HEK293 (cell line): Measurements from ENCODE around the gene ENDOV.
"Not testable (repeated sequence)": the region's sequence is repeated elsewhere in the genome, so short reads cannot be mapped to it uniquely, and the experiment has no call there.

Experiments used
- CTCF ChIA-PET: fragments of 350-600 bp; formaldehyde crosslinking; extraction: SDS; loops from one replicate; lab custom pipeline; 2021; ENCODE audit warnings: antibody characterized with exemption; lab: Yijun Ruan, JAX
- POLR2A ChIA-PET: fragments of 300-600 bp; formaldehyde crosslinking; extraction: SDS; loops from one replicate; lab custom pipeline; 2020; ENCODE audit warnings: antibody characterized with exemption, inconsistent platforms; lab: Yijun Ruan, JAX
- H3K27ac ChIP-seq: fragments of 200-500 bp; sonication (Bioruptor generic); 2 replicates; pipeline ENCODE4 v1.5.1; 2014; ENCODE audit warnings: low read depth, low read length, control low read depth, inconsistent platforms; ENCODE audit errors: extremely low read depth
- H3K36me3 ChIP-seq, 2 experiments: fragments of 200-500 bp in 1 of 2; sonication (Bioruptor generic) in 1 of 2; 1 replicate in 1 of 2; 2 replicates in 1 of 2; pipeline ENCODE4 v1.5.1; 2014 to 2017; ENCODE audit warnings: inconsistent platforms in 2 of 2, low read length in 2 of 2; ENCODE audit not compliant: control insufficient read depth in 2 of 2, insufficient read depth in 1 of 2
- H3K4me1 ChIP-seq: fragments of 200-500 bp; sonication (Bioruptor generic); 2 replicates; pipeline ENCODE4 v1.5.1; 2014; ENCODE audit warnings: mild to moderate bottlenecking, low read length, inconsistent platforms; ENCODE audit not compliant: control insufficient read depth, insufficient read depth
- H3K4me3 ChIP-seq: 2 replicates; pipeline ENCODE4 v1.5.1; 2011; ENCODE audit warnings: low read depth, mild to moderate bottlenecking, control low read depth, low read length, moderate library complexity
- H3K9me3 ChIP-seq: fragments of 200-500 bp; sonication (Bioruptor generic); 2 replicates; pipeline ENCODE4 v1.5.1; 2014; ENCODE audit warnings: low read depth, low read length, inconsistent platforms; ENCODE audit not compliant: control insufficient read depth, insufficient read depth
- CTCF ChIP-seq: fragments of 450-650 bp; formaldehyde crosslinking; IDR thresholded peaks from 2 replicates; pipeline ENCODE4 v1.5.1; 2016; ENCODE audit warnings: missing biosample characterization, missing genetic modification characterization
- KLF7 ChIP-seq: fragments of 450-650 bp; formaldehyde crosslinking; IDR thresholded peaks from 2 replicates; pipeline ENCODE4 v1.5.1; 2016; ENCODE audit warnings: missing biosample characterization, missing genetic modification characterization, borderline replicate concordance
- PRDM6 ChIP-seq: fragments of 450-650 bp; formaldehyde crosslinking; IDR thresholded peaks from 2 replicates; pipeline ENCODE4 v1.5.1; 2017; ENCODE audit warnings: missing biosample characterization, missing genetic modification characterization
- TSHZ1 ChIP-seq: fragments of 450-650 bp; formaldehyde crosslinking; IDR thresholded peaks from 2 replicates; pipeline ENCODE4 v1.5.1; 2016; ENCODE audit warnings: missing biosample characterization, missing genetic modification characterization, borderline replicate concordance
- ZFP41 ChIP-seq: fragments of 450-650 bp; formaldehyde crosslinking; IDR thresholded peaks from 2 replicates; pipeline ENCODE4 v1.5.1; 2016; ENCODE audit warnings: missing biosample characterization, missing genetic modification characterization, borderline replicate concordance
- ZFP69B ChIP-seq: fragments of 450-650 bp; formaldehyde crosslinking; IDR thresholded peaks from 2 replicates; pipeline ENCODE4 v1.5.1; 2016; ENCODE audit warnings: missing biosample characterization, missing genetic modification characterization
- ZNF148 ChIP-seq: fragments of 450-650 bp; formaldehyde crosslinking; IDR thresholded peaks from 2 replicates; pipeline ENCODE4 v1.5.0; 2017; ENCODE audit warnings: missing biosample characterization, missing genetic modification characterization, borderline replicate concordance
- ZNF19 ChIP-seq: fragments of 450-650 bp; formaldehyde crosslinking; IDR thresholded peaks from 2 replicates; pipeline ENCODE4; 2016; ENCODE audit warnings: missing biosample characterization, missing genetic modification characterization, low read depth
- ZNF211 ChIP-seq: fragments of 450-650 bp; formaldehyde crosslinking; IDR thresholded peaks from 2 replicates; pipeline ENCODE4 v1.5.1; 2016; ENCODE audit warnings: low read depth, missing biosample characterization, missing genetic modification characterization
- ZNF335 ChIP-seq: fragments of 450-650 bp; formaldehyde crosslinking; conservative IDR thresholded peaks from 2 replicates; pipeline ENCODE4 v1.5.1; 2016; ENCODE audit warnings: missing biosample characterization, missing genetic modification characterization
- ZNF48 ChIP-seq: fragments of 450-650 bp; formaldehyde crosslinking; IDR thresholded peaks from 2 replicates; pipeline ENCODE4 v1.5.1; 2016; ENCODE audit warnings: missing biosample characterization, missing genetic modification characterization
- ZNF544 ChIP-seq: fragments of 450-650 bp; formaldehyde crosslinking; IDR thresholded peaks from 2 replicates; pipeline ENCODE4 v1.5.0; 2017; ENCODE audit warnings: missing biosample characterization, missing genetic modification characterization
- ZNF623 ChIP-seq: fragments of 450-650 bp; formaldehyde crosslinking; IDR thresholded peaks from 2 replicates; pipeline ENCODE4 v1.5.1; 2016; ENCODE audit warnings: missing biosample characterization, missing genetic modification characterization
- ZNF639 ChIP-seq: fragments of 450-650 bp; formaldehyde crosslinking; IDR thresholded peaks from 2 replicates; pipeline ENCODE4 v1.5.1; 2016; ENCODE audit warnings: missing biosample characterization, missing genetic modification characterization
- ZNF692 ChIP-seq: fragments of 450-650 bp; formaldehyde crosslinking; IDR thresholded peaks from 2 replicates; pipeline ENCODE4 v1.5.1; 2016; ENCODE audit warnings: missing biosample characterization, missing genetic modification characterization
- ZNF792 ChIP-seq: fragments of 450-650 bp; formaldehyde crosslinking; IDR thresholded peaks from 2 replicates; pipeline ENCODE4 v1.5.1; 2016; ENCODE audit warnings: missing biosample characterization, missing genetic modification characterization
- ZXDB ChIP-seq: fragments of 450-650 bp; formaldehyde crosslinking; IDR thresholded peaks from 2 replicates; pipeline ENCODE4 v1.5.1; 2016; ENCODE audit warnings: missing biosample characterization, missing genetic modification characterization

Gene ENDOV

GRCh38 chr17:80406146-80406545, 8.8 kb upstream of the ENDOV start:
- no peak overlapping the region for H3K27ac ChIP-seq
- H3K36me3 ChIP-seq = no peaks in the 10 kb centered on the region
- no peak overlapping the region for H3K4me3 ChIP-seq
- CTCF ChIA-PET = no interaction called here
- TF ChIP-seq TSHZ1 (tag by site-specific recombination) (no peak), ZNF623 (tag by site-specific recombination) (no peak), ZNF544 (tag by site-specific recombination) (no peak), ZNF148 (no peak), ZNF19 (no peak), ZNF792 (no peak), CTCF (tag by site-specific recombination) (no peak), ZNF211 (tag by site-specific recombination) (no peak), ZNF639 (no peak), ZFP41 (no peak)
- H3K9me3 ChIP-seq = no peaks in the 10 kb centered on the region
- POLR2A ChIA-PET = no interaction called here
- H3K4me1 ChIP-seq = 0 out of 2 replicates have a peak, but pooled peaks cover 4% of the 10 kb centered on the region

- CTCF ChIA-PET = interaction anchor here (0.6 to 1.1 kb wide), 3 partner anchors 12 to 581 kb away, joined by 3 to 5 read pairs (median 3); no protein-coding TSS in a partner anchor
- H3K27ac ChIP-seq, POLR2A ChIA-PET, H3K36me3 ChIP-seq, H3K4me3 ChIP-seq, H3K4me1 ChIP-seq, H3K9me3 ChIP-seq: not testable (repeated sequence)
These were observed 7.0 kb upstream of the ENDOV start for GRCh38 chr17:80407917-80408316.

- Histone ChIP-seq H3K4me1 (0 out of 2 replicates have a peak, but pooled peaks cover 4% of the 10 kb centered on the region), H3K4me3 (no peak overlapping the region), H3K27ac (no peak overlapping the region), H3K36me3 (no peaks in the 10 kb centered on the region), H3K9me3 (no peaks in the 10 kb centered on the region)
- POLR2A ChIA-PET = no interaction called here
- peak; percentile 45 for TF ChIP-seq ZNF335
- TF ChIP-seq ZXDB (tag by site-specific recombination) = no peak
- TF ChIP-seq PRDM6 (tag by site-specific recombination) = no peak
- TF ChIP-seq ZNF544 (tag by site-specific recombination) = no peak
- no peak for TF ChIP-seq KLF7
- no peak for TF ChIP-seq ZNF48 (tag by site-specific recombination)
- TF ChIP-seq ZFP69B (tag by site-specific recombination) = peak; percentile 56; the same call in 1 of the 2 replicates
- TF ChIP-seq ZNF692 (tag by site-specific recombination) = no peak
- CTCF ChIA-PET = interaction anchor here (1.1 kb wide), 2 partner anchors 12 to 580 kb away, joined by 3 to 5 read pairs; no protein-coding TSS in a partner anchor
These were observed 6.1 kb upstream of the ENDOV start for GRCh38 chr17:80408872-80409271.
